Colon (tissue), 2 donors: Measurements from ENCODE around the gene LY86.

Experiments
- FAIRE-seq: peaks from 2 replicates; lab custom pipeline; 2012; peaks lifted over from hg19 to GRCh38; lab: Jason Lieb, UNC
- donor health status: control.
- donor health status: control.

The LY86 gene

GRCh38 chr6:6588064-6588923, at the start of gene LY86:
Gene LY86, plus strand, starts transcription at chr6:6588720. Its CDS starts 15 bp downstream, at chr6:6588735.
- no peak for FAIRE-seq

GRCh38 chr6:6539036-6539435, 49.5 kb upstream of the LY86 start:
- FAIRE-seq = no peak

GRCh38 chr6:6542357-6542756, 46.2 kb upstream of the LY86 start:
- FAIRE-seq = no peak

- FAIRE-seq = no peak
Observed at GRCh38 chr6:6543181-6543879, 45.2 kb upstream of the LY86 start.

- FAIRE-seq = no peak
Observed at GRCh38 chr6:6545616-6546317, 42.8 kb upstream of the LY86 start.

- FAIRE-seq = no peak
Observed at GRCh38 chr6:6546318-6547109, 42.0 kb upstream of the LY86 start.

- no peak for FAIRE-seq
Observed at GRCh38 chr6:6547110-6547879, 41.2 kb upstream of the LY86 start.

GRCh38 chr6:6556161-6556737, 32.3 kb upstream of the LY86 start:
- FAIRE-seq = no peak

- FAIRE-seq = no peak
Observed at GRCh38 chr6:6556738-6557503, 31.6 kb upstream of the LY86 start.

GRCh38 chr6:6557504-6557839, 31.0 kb upstream of the LY86 start:
- FAIRE-seq = no peak

GRCh38 chr6:6557886-6558285, 30.6 kb upstream of the LY86 start:
- FAIRE-seq = no peak

- FAIRE-seq = no peak
Observed at GRCh38 chr6:6559994-6560570, 28.4 kb upstream of the LY86 start.

- no peak for FAIRE-seq
Observed at GRCh38 chr6:6560909-6561308, 27.6 kb upstream of the LY86 start.

GRCh38 chr6:6564154-6564553, 24.4 kb upstream of the LY86 start:
- FAIRE-seq = no peak

- no peak for FAIRE-seq
Observed at GRCh38 chr6:6565069-6565468, 23.5 kb upstream of the LY86 start.

- no peak for FAIRE-seq
Observed at GRCh38 chr6:6565488-6565887, 23.0 kb upstream of the LY86 start.

- no peak for FAIRE-seq
Observed at GRCh38 chr6:6566766-6567165, 21.8 kb upstream of the LY86 start.

- no peak for FAIRE-seq
Observed at GRCh38 chr6:6569096-6569810, 19.3 kb upstream of the LY86 start.

GRCh38 chr6:6569811-6570164, 18.7 kb upstream of the LY86 start:
- no peak for FAIRE-seq
